ENCODE results near the gene RAD1. TPM values are rescaled to one million over a fixed set of nuclear protein-coding genes. Genes with fewer than 3 reads are reported as not detected.

The RAD1 gene, protein sequence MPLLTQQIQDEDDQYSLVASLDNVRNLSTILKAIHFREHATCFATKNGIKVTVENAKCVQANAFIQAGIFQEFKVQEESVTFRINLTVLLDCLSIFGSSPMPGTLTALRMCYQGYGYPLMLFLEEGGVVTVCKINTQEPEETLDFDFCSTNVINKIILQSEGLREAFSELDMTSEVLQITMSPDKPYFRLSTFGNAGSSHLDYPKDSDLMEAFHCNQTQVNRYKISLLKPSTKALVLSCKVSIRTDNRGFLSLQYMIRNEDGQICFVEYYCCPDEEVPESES
- total RNA-seq (69.6 and 123 TPM in 2 replicates), polyA plus RNA-seq (40.4 and 46.9 TPM in 2 replicates), polyA minus RNA-seq (ENCODE audit: low replicate concordance) (8.2 and 9.8 TPM in 2 replicates)
- 41.0 and 41.7 TPM in 2 replicates for polyA plus RNA-seq (2012)

DNA sequence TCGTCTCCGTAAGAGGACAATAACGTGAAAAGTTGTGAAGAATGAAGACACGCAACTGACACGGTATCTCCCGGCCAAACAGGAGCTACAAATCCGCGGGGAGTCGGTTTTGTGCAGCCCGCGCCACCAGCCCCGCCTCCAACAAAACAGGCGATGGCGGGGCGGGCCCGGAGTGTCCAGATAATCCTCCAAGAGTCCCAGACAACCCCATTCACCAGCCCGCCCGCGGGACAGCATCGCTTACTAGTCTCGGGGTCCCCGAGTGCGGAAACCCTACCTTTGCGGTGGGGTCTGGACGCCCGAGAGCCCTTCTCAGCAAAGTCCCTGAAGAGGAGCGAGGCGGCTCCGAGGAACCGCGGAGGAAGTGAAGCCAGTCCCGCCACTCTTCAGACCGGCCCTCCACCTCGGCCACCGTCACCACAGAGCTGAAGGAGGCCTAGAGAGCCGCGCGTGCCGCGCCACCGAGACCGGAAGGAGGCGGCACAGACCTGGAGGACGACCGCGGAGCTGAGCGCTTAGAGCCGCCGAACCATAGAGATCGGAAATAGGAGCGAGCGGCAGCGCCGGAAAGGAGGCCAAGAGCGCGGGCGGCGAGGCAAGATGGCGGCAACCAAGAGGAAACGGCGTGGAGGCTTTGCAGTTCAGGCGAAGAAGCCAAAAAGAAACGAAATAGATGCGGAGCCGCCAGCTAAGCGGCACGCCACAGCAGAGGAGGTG, at the start of gene RAD1, which contains the start of gene BRIX1:
TSS of gene RAD1 (minus strand) at position 366 of the 717 bp plus-strand sequence. CDS start 612 bp downstream, outside the sequence.
TSS of gene BRIX1 (plus strand) at position 573 of the 717 bp plus-strand sequence. CDS start at position 601, 28 bp downstream.
- peaks cover 4% of the 10 kb centered on the region for H3K4me1 ChIP-seq (ENCODE audit: control insufficient read depth, extremely low read depth, insufficient read depth, low read length)
- peak; percentile 98 for DNase-seq (ENCODE audit: low read depth in 2 of 2)
- H3K4me3 ChIP-seq (replicated peaks in 1 of 4; ENCODE audit: control extremely low read depth in 1 of 4, insufficient read depth in 1 of 4, low read depth in 3 of 4, low read length in 4 of 4): peak within 1 kb of the TSS; percentile 65 to 99 (median 95)
- peaks cover 8% of the 10 kb centered on the region for H3K36me3 ChIP-seq (ENCODE audit: control insufficient read depth, insufficient read depth, low read length)
- H3K79me2 ChIP-seq (ENCODE audit: control insufficient read depth, insufficient read depth, low read length): peaks cover 70% of the 10 kb centered on the region
- H2AFZ ChIP-seq (ENCODE audit: low read length): peak within 1 kb of the TSS; percentile 88
- no peaks in the 10 kb centered on the region for H4K20me1 ChIP-seq (ENCODE audit: control insufficient read depth, extremely low read depth, insufficient read depth, low read length)
- peak within 1 kb of the TSS; percentile 94 for H3K4me2 ChIP-seq (ENCODE audit: extremely low read depth, insufficient read depth, low read length)
- TF ChIP-seq, protein P1, sequence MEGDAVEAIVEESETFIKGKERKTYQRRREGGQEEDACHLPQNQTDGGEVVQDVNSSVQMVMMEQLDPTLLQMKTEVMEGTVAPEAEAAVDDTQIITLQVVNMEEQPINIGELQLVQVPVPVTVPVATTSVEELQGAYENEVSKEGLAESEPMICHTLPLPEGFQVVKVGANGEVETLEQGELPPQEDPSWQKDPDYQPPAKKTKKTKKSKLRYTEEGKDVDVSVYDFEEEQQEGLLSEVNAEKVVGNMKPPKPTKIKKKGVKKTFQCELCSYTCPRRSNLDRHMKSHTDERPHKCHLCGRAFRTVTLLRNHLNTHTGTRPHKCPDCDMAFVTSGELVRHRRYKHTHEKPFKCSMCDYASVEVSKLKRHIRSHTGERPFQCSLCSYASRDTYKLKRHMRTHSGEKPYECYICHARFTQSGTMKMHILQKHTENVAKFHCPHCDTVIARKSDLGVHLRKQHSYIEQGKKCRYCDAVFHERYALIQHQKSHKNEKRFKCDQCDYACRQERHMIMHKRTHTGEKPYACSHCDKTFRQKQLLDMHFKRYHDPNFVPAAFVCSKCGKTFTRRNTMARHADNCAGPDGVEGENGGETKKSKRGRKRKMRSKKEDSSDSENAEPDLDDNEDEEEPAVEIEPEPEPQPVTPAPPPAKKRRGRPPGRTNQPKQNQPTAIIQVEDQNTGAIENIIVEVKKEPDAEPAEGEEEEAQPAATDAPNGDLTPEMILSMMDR (conservative IDR thresholded peaks at IDR 0.05 in 1 of 2, IDR thresholded peaks at IDR 0.05 in 1 of 2; ENCODE audit: low read depth in 1 of 2, low read length in 2 of 2): peak in 1 of 2 donors; percentile 8
- TF ChIP-seq EZH2 (IDR thresholded peaks at IDR 0.05; ENCODE audit: low read length, missing control alignments): no peak
- H3K27ac ChIP-seq (ENCODE audit: insufficient read depth, low read length): peak within 1 kb of the TSS; percentile 75
- H3K27me3 ChIP-seq (ENCODE audit: control insufficient read depth, insufficient read depth, low read length): no peaks in the 10 kb centered on the region
- no peaks in the 10 kb centered on the region for H3K9me3 ChIP-seq (ENCODE audit: control insufficient read depth, insufficient read depth, low read depth, low read length)
- H3K9ac ChIP-seq (ENCODE audit: insufficient read depth, low read length): peak within 1 kb of the TSS; percentile 80

DNA sequence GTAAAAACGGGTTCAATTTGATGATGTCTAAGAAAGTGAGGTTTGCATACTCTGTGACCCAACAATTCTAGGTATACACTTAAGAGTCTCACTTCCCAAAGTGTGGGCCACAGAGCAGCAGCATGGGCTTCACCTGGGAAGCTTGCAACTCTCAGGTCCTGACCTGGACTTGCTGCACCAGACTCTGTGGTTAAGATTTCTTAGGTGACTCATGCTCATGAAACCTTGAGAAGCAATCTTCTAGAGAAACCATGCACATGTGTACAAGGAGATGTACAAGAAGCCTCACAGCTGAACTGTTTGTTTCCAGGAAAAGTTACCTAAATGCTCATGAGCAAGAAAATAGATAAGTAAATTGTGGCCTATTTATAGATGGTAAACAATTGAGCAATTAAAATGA, 44.0 kb upstream of the RAD1 start:
- Histone ChIP-seq H3K4me2 (ENCODE audit: extremely low read depth, insufficient read depth, low read length) (no peak overlapping the region), H3K4me1 (ENCODE audit: control insufficient read depth, extremely low read depth, insufficient read depth, low read length) (no peaks in the 10 kb centered on the region), H4K20me1 (ENCODE audit: control insufficient read depth, extremely low read depth, insufficient read depth, low read length) (no peaks in the 10 kb centered on the region), H3K79me2 (ENCODE audit: control insufficient read depth, insufficient read depth, low read length) (no peaks in the 10 kb centered on the region), H3K27ac (ENCODE audit: insufficient read depth, low read length) (no peak overlapping the region), H3K9me3 (ENCODE audit: control insufficient read depth, insufficient read depth, low read depth, low read length) (no peaks in the 10 kb centered on the region), H3K9ac (ENCODE audit: insufficient read depth, low read length) (no peak overlapping the region), H3K36me3 (ENCODE audit: control insufficient read depth, insufficient read depth, low read length) (peaks cover 2% of the 10 kb centered on the region), H2AFZ (ENCODE audit: low read length) (no peak overlapping the region), H3K27me3 (ENCODE audit: control insufficient read depth, insufficient read depth, low read length) (no peaks in the 10 kb centered on the region), H3K4me3 (replicated peaks in 1 of 4; ENCODE audit: control extremely low read depth in 1 of 4, insufficient read depth in 1 of 4, low read depth in 3 of 4, low read length in 4 of 4) (no peak overlapping the region)
- peak; percentile 50 to 80 for DNase-seq (ENCODE audit: low read depth in 2 of 2)
- TF ChIP-seq, protein P1 (conservative IDR thresholded peaks at IDR 0.05 in 1 of 2, IDR thresholded peaks at IDR 0.05 in 1 of 2; ENCODE audit: low read depth in 1 of 2, low read length in 2 of 2): no peak
- no peak for TF ChIP-seq EZH2 (IDR thresholded peaks at IDR 0.05; ENCODE audit: low read length, missing control alignments)

Data from fibroblast of lung (primary cell).